ENCODE data around the gene DMC1.
"Not testable (repeated sequence)": the region's sequence is repeated elsewhere in the genome, so short reads cannot be mapped to it uniquely, and the experiment has no call there.

The DMC1 gene

DNA sequence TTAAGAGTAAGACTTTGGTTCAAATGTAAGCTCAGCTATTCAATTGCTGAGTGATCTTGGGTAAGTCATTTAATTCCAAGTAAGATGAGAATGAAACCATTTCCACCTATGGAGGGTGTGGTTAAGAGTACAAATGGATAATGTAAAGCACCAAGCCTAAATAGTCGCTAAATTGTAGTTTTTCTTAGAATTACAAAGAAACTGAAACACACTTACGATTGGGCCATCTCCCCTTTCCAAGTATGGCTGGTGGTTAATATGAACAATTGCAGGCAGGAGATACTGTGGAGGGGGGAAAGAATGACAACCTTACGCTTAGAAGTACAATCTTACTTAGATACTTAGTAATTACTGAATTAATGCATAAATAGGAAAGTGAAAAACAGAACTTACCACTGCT is 72.1 kb downstream of the DMC1 start:
- DNase-seq = no peak

DNA sequence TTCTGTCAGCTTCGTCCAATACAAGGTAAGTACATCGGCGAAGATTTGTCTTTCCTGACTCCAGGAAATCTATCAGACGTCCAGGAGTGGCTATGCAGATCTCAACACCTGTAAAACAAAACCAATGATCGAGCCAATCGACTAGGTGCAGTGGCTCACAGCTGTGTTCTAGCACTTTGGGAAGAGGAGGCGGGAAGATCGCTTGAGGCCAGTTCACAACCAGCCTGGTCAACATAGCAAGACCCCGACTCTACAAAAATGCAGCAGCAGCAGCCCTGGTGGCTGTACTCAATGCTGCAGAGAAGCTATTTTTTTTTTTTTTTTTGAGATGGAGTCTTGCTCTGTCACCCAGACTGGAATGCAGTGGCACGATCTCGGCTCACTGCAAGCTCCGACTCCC is 75.0 kb downstream of the DMC1 start:
- no peak for DNase-seq

DNA sequence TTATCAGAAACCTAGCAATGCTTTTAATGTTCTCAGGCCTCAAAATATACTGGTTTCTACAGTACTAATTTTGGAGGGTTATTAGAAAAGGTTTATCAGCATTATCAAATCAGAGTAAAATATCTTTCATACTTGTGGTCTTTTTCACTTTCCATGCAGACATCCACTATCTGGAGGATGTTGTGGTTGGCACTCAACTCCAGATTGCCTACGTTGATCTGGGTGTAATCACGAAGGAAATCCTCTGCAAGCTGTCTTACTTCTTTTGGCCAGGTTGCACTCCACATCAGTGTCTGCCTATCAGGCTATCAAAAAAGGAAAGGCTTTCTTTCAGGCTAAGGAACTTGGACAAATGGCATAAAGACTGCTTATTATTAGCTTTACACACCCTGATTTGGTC is 75.5 kb downstream of the DMC1 start:
- no peak for DNase-seq

DNA sequence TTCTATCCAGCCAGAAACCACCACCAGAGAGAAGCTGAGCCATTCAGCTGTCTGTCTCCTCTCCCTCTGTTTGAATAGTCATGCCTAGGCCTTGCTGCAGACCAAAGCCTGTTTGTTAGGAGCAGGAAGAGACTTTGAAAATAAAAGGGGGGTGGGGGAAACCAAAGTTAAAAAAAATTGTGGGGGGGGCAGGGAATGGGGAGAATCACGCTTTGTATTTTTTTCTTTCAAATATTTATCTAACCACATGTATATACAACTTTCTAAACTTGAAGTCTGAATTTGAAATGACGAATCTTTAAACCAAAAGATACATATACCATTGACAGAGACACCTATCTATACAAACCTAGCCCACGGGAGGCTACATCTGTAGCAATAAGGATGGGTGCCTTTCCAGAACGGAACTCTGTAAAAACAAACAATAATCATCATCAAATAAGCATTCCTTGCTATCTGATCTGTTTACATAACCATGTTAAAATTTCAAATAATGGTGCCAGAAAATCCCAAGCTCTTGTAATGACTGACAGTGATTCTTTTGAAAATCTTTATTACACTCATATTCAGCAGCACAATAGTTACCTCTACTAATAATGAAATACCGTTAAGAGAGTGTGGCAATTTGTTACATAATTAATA is 78.2 kb downstream of the DMC1 start:
- no peak for DNase-seq

DNA sequence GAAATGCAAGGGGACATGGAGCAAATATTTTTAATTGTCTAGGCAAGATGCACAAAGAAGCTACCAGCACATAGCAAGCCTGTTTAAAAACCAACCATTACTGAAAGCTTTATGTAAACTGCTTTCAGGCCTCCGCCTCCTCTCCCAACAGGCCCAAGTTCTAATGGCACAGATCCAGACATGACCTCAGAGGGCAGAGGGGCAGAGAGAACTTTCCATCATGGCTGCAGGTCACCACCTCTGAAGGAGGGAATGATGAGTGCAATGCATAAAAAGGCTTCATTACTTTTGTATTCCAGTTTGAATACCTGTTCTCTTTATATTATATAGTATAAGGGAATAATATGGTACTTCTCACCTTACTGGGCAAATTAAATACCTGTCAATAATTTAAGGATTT is 79.1 kb downstream of the DMC1 start:
- DNase-seq = no peak

DNA sequence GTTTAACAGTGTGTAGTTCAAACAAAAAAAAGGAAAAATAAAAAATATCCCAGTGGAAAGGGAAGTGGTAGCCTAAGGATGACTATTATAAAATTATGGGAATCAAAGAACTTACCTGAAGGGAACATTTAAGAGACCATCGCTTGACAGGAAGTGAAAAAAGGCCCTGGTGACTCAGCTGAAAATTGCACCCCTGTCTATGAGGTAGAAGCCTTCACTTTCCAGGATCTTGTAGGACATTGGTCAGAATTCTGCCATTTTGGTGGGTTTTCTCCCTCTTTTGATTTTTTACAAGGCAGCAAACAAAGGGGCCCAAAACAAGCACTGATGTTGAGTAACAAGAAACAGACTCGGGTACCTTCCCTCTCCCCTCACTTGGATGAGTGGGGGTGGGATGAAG is 79.5 kb downstream of the DMC1 start:
- DNase-seq = no peak

DNA sequence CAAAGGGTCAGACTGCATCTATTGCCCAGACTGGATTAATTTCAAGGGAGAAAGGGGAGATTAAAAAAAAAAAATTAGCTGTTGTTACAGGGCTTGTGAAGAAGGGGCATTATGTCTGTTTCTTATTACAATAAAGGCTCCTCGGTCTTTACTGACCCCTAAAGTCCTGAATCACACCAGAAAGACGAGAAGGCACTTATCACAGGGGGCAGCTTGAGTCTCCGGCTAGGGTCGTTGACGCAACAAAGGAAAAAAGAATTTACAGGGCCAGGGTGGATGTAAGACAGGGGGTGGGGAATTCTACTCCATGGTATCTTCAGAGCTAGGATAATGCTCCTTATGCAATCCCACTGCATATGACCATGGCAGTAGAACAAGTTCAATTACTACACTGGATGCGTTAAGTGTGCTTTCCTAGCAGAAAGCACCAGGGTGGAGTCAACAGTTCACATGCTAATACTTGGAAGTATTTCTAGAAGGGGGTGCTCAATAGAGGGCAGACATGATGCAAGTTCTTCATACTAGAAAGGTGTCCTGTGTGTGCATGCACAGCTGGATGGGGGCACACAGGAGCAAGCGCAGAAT is 80.3 kb downstream of the DMC1 start:
- no peak for DNase-seq

DNA sequence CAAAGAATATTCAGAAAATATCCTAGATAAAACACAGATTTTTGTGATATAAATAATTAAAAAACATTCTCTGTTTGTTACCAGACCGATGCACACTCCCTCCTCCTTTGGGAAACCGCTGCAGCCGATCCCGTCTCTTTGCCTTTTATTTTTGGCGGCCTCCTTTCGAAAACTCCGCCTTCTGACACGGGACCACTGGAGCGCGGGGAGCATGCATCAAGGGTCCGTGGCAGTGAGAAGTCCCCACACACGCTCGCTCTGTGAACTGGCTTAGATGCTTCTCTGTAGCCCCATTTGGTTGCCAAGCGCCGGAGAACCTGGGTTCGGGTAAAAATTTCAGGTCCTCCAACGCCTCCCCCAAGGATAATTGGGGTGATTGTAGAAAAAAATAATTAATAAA is 80.8 kb downstream of the DMC1 start:
- no peak for DNase-seq

DNA sequence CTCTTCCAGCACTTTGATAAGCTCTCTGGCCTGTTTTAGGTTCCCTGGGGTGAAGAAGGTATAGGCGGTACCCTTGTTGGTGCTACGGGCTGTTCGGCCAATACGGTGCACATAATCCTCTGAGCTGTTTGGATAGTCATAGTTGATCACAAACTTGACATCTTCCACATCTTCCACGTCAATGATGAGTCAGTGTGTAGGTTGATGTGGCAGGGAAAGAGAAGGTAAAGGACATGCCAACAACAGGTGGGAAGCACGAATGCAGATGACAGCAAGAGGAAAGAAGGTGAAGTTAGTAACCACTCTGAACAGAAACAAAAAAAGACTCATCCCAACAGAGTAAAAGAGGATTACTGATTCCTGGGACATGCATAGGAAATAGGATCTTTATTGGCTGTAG is 82.0 kb downstream of the DMC1 start:
- DNase-seq = no peak

DNA sequence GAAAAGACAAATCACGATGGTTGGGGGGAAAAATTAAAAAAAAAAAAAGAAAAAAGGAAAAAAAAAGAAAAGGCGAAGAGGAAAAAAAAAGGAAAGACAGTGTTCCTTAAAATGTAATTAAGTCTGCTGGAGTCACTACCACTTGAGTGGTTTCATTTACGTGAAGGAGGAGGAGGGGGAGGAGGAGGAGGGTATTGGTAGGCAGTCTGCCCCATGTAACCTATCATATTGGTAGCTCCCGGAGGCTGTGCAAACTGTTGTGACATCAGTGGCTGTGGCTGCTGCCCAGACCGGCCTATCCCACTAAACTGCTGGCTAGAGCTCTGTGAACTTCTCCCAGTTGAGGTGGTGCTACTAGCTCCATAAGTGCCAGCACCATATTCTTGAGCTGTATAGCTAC is 84.2 kb downstream of the DMC1 start:
- DNase-seq = no peak

DNA sequence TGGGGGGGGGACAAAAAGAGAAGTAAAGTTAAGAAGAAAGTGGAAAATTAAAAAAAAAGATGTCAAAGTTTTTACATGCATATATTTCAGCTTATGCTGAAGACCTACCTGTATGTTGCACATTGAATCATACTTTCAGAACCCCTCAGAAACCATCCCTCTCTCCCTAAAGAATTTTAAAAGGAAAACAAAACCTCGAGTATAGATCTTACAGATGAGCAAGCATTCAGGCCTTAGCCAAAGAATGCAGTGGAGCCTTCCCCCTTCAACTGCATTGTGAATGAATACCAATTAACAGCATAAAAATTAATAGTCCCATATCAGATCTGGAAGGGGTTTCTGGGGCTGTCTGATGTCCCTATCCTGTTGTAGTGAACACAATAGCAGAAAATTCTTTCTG is 85.7 kb downstream of the DMC1 start:
- no peak for DNase-seq

DNA sequence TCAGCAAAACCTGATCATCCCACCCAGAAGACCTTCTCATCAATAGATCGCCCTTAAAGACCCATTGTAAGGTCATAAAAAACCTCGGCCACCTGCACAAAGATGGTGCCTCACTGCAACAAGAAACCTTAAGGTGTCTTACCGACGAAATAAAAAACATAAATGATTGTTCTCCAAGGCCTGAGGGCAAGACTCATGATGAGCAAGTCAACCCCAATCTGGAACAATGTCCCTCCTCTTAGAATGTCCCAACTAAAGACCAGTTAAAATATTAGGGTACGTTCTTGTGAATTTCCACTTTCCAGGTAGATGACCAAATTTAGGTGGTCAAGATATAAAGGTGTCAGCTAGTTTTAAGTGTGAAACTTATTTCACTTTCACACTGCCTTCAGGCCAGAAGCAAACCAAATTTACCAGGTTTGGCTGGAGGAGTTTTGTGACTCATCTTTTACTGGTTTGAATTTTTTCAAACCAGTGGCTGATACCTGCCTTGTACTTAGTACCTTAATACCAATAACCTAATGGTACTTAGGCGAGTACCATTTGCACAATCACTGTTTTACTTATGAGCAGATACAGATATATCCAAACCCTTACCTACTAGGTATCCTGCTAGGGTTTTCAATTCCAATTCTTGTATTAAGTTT is 87.2 kb downstream of the DMC1 start:
- no peak for DNase-seq

DNA sequence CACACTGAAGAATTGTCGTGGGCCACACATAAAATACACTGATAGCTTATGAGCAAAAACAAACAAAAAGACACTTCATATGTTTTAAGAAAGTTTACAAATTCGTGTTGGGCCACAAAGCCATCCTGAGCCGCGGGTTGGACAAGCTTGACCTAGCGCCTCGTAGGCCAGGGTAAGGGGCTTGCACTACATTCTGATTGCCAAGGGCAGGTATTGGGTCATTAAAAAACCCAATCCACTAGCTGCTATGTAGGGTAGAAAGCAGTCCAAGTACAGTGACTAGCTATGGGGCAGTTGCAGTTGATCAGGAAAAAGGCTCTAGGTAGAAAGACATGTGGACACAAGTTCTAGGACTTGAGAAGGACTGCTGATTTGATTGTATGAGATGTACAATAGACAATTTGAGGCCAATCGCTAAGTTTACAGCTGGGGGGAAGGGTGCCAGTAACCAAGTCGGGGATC is 88.1 kb downstream of the DMC1 start:
- no peak for DNase-seq

DNA sequence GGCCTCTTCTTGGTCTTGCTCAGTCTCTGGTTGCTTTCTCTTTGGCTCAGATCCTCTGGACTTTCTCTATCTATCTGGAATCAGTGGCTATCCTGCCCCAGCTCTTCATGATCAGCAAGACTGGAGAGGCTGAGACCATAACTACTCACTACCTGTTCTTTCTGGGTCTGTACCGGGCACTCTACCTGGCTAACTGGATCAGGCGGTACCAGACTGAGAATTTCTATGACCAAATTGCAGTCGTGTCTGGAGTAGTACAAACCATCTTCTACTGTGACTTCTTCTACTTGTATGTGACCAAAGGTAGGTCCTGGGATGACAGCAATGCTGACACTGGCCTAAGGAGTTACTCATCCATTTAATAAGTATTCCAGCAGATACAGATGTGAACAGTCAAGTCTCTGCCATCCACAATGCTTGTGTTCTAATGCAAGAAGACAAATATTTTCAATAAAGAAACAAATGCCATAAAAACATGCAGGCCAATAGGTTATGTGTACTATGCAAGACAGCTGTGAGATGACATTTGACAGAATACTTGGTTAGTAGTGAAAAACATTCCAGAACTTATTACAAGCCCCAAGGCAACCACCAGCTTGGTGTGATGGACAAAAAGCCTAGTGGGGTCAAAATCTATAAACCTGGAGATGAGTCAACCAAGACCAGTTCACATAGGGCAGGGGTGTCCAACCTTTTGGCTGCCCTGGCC is 88.7 kb downstream of the DMC1 start:
- DNase-seq = no peak

DNA sequence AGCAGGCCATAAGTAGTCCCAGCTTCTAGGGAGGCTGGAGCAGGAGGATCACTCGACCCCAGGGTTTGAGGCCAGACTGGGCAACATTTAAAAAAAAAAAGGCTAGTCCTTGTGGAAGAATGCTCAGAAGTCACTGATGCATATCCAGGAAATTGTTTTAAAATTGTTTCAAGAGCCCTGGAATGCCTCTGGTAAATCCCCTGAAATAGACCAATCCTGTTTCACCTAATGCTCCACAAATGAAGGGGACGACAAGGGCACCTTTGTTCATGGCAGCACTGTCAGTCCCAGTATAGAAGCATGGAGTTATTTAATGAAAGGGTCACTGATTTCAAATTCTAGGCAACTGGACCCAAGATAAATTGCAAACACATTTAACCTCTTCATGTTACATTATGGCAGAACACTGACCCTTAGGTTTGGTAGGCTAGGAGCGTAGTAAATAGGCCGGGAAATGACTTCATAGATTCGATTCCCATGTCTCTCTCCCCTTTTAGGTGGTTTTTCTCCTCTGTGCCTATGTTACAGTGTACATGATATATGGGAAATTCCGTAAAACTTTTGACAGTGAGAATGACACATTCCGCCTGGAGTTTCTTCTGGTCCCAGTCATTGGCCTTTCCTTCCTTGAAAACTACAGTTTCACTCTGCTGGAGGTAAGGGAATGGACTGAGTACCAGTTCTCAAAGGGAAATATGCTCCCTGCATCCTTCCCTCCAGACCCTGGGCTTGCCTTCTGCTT is 90.7 kb downstream of the DMC1 start:
- DNase-seq = no peak

DNA sequence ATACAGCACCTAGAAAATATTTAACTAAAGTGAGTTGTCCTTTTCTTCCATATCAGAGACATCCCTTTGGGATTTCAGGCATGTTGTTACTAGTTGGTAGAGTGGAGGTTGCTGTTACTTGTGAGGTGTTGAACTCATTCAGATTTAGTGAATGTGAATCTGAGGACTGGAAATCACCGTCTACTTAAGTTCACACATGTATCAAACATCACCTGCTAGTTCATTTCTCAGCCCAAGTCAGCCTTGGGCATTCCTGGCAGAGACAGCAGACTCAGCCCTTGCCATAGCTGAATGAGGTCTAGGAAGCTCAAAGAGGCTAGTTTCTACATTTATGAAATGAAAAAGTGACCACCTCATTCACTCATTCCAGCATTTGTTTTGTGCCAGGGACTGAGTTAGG is 92.4 kb downstream of the DMC1 start:
- no peak for DNase-seq

DNA sequence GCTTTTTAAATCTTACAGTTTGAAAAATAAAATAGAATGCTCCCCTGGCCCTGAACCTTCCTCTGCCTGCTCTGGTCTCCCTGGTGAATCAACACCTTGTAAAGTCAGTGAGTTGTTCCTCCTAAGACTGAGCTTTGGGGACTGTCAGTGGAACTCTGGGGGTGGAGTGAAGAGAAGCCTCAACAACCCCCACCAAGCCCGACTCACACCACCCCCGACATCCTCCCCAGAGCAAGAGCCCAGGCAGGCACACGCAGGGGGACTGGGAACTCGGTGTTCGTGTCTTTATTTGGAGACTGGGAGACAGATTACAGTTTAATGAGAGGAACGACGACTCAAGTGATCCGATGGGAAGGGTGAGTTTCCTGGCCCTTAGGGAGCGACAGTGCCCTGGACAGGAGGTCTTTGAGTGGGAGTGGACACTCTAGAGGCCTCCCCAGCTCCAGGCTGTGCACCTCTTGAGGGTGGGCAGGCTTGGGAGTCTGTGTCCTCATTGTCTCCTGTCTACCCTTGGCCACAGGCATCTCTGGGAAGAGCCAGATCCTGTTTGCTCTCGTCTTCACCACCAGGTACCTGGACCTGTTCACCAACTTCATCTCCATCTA is 95.9 kb downstream of the DMC1 start:
- DNase-seq = no peak

DNA sequence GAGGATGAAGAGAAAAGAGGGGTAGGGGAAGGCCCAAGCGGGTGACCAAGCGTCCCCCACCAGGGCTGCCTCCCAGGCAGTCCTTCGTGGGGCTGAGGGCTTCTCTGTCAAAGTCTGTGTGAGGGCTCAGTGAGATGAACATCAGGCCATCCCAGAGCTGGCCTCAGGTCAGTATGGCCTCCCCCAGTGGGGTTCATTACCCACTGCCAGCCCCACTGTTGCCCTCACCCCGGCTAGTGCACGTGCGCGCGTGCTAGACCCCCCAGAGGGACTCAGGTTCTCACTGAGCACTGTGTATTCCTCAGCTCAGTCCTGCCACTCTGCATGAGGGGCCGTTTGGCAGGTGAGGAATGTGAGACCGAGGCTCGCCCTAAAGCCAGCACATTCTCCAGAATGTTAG is 98.7 kb downstream of the DMC1 start:
- DNase-seq = no peak

DNA sequence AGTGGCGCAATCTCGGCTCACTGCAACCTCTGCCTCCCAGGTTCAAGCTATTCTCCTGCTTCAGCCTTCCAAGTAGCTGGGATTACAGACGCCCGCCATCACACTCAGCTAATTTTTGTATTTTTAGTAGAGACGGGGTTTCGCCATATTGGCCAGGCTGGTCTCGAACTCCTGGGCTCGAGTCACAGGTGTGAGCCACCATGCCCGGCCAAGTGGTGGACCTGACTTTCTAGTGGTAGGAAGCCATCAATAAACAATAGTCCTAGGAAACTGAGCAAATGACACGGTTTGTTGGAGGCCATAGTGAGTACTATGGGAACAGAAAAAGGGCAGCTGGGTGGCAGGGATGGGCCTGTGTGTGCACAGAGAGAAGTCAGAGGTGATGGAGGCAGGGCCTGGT is 99.8 kb downstream of the DMC1 start:
- not testable (repeated sequence) for DNase-seq

DNA sequence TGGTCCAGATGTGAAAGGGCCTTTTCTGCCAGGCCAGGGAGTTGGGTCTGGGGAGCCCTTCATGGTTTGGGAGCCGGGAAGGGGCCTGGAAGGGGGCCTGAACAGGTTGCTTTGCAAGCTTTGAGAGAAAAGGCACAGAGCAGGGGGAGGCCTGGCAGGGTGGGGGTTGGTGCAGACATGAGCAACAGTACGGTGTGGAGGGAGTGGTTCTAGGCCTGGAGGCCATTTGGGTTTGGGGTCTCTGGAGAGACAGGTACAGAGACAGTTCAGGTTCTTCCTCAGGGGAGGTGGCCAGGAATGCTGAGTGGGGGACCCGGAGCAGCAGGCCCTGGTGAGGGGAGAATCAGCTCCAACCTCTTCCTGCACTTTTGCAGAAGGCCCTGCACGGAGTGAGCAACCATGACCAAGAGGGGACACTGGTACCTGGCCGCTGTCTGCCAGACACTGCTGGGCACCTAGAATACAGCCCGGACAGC is 100.6 kb downstream of the DMC1 start:
- DNase-seq = no peak

Data from stimulated activated CD4-positive, alpha-beta T cell treated with anti-CD3 and anti-CD28 coated beads, Interleukin-2, amount 100 ng/mL, for 48 hours (primary cell).